Liver (tissue), 3 donors: ENCODE data around the gene THEM4.

ENCODE experiments used
- EGR1 ChIP-seq, 2 donors: IDR thresholded peaks; 2 replicates each; pipeline ENCODE4 v1.6.1; 2016 to 2018; ENCODE audit warnings: antibody characterized with exemption in 2 of 2, low read depth in 2 of 2
- FOXA1 ChIP-seq: IDR thresholded peaks from 2 replicates; pipeline ENCODE4 v1.6.1; 2016; ENCODE audit warnings: antibody characterized with exemption
- GABPA ChIP-seq, 2 donors: IDR thresholded peaks in 1 of 2; conservative IDR thresholded peaks in 1 of 2; 2 replicates each; pipeline ENCODE4 v1.6.1; 2016; ENCODE audit warnings: antibody characterized with exemption in 2 of 2, mild to moderate bottlenecking in 1 of 2, moderate library complexity in 1 of 2
- JUND ChIP-seq, 2 donors: IDR thresholded peaks; 2 replicates each; pipeline ENCODE4 v1.6.1; 2016; ENCODE audit warnings: antibody characterized with exemption in 2 of 2
- MAX ChIP-seq: IDR thresholded peaks from 2 replicates; pipeline ENCODE4 v1.6.1; 2016; ENCODE audit warnings: antibody characterized with exemption
- RAD21 ChIP-seq, 2 donors: IDR thresholded peaks; 2 replicates each; pipeline ENCODE4 v1.6.1; 2016; ENCODE audit warnings: antibody characterized with exemption in 2 of 2, mild to moderate bottlenecking in 2 of 2
- TAF1 ChIP-seq: conservative IDR thresholded peaks from 2 replicates; pipeline ENCODE4 v1.6.1; 2016; ENCODE audit warnings: antibody characterized with exemption, mild to moderate bottlenecking
- YY1 ChIP-seq: IDR thresholded peaks from 2 replicates; pipeline ENCODE4 v1.6.1; 2016; ENCODE audit warnings: antibody characterized with exemption, mild to moderate bottlenecking
- TF ChIP-seq, protein P1 (sequence below): fragments of 150-350 bp; IDR thresholded peaks from 2 replicates; pipeline ENCODE4 v1.5.1; 2017; ENCODE audit warnings: improper control_type of control experiment, low read depth, low read length; ENCODE audit not compliant: missing input control
- TF ChIP-seq, protein P2 (sequence below): IDR thresholded peaks from 2 replicates; pipeline ENCODE4 v1.6.1; 2016; ENCODE audit warnings: antibody characterized with exemption
- TF ChIP-seq, protein P3 (sequence below): IDR thresholded peaks from 2 replicates; pipeline ENCODE4 v1.6.1; 2016; ENCODE audit warnings: antibody characterized with exemption, mild to moderate bottlenecking
- donor health status: healthy.
- donor health status: healthy.

- TF ChIP-seq, protein P1, sequence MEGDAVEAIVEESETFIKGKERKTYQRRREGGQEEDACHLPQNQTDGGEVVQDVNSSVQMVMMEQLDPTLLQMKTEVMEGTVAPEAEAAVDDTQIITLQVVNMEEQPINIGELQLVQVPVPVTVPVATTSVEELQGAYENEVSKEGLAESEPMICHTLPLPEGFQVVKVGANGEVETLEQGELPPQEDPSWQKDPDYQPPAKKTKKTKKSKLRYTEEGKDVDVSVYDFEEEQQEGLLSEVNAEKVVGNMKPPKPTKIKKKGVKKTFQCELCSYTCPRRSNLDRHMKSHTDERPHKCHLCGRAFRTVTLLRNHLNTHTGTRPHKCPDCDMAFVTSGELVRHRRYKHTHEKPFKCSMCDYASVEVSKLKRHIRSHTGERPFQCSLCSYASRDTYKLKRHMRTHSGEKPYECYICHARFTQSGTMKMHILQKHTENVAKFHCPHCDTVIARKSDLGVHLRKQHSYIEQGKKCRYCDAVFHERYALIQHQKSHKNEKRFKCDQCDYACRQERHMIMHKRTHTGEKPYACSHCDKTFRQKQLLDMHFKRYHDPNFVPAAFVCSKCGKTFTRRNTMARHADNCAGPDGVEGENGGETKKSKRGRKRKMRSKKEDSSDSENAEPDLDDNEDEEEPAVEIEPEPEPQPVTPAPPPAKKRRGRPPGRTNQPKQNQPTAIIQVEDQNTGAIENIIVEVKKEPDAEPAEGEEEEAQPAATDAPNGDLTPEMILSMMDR, result no peak
- no peak for TF ChIP-seq RAD21 (IDR thresholded peaks at IDR 0.05)
- TF ChIP-seq MAX, result no peak
- TF ChIP-seq, protein P2, sequence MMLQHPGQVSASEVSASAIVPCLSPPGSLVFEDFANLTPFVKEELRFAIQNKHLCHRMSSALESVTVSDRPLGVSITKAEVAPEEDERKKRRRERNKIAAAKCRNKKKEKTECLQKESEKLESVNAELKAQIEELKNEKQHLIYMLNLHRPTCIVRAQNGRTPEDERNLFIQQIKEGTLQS, result no peak
- no peak for TF ChIP-seq TAF1
- no peak for TF ChIP-seq YY1
- TF ChIP-seq EGR1 (IDR thresholded peaks at IDR 0.05; ENCODE audit: low read depth in 2 of 2), result no peak
- no peak for TF ChIP-seq FOXA1
- TF ChIP-seq, protein P3, sequence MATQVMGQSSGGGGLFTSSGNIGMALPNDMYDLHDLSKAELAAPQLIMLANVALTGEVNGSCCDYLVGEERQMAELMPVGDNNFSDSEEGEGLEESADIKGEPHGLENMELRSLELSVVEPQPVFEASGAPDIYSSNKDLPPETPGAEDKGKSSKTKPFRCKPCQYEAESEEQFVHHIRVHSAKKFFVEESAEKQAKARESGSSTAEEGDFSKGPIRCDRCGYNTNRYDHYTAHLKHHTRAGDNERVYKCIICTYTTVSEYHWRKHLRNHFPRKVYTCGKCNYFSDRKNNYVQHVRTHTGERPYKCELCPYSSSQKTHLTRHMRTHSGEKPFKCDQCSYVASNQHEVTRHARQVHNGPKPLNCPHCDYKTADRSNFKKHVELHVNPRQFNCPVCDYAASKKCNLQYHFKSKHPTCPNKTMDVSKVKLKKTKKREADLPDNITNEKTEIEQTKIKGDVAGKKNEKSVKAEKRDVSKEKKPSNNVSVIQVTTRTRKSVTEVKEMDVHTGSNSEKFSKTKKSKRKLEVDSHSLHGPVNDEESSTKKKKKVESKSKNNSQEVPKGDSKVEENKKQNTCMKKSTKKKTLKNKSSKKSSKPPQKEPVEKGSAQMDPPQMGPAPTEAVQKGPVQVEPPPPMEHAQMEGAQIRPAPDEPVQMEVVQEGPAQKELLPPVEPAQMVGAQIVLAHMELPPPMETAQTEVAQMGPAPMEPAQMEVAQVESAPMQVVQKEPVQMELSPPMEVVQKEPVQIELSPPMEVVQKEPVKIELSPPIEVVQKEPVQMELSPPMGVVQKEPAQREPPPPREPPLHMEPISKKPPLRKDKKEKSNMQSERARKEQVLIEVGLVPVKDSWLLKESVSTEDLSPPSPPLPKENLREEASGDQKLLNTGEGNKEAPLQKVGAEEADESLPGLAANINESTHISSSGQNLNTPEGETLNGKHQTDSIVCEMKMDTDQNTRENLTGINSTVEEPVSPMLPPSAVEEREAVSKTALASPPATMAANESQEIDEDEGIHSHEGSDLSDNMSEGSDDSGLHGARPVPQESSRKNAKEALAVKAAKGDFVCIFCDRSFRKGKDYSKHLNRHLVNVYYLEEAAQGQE, result no peak
- no peak for TF ChIP-seq GABPA (IDR thresholded peaks at IDR 0.05 in 1 of 2, conservative IDR thresholded peaks at IDR 0.05 in 1 of 2)
- no peak for TF ChIP-seq JUND (IDR thresholded peaks at IDR 0.05)
Measured at GRCh38 chr1:151920149-151920548, 10.8 kb upstream of the THEM4 start.
